Natural killer cell treated with Interleukin-12 subunit alpha and Interleukin-12 subunit beta and Interleukin-15 and Interleukin-18, amount 100 ng/mL, for 72 hours (primary cell): ENCODE results near the gene TMEM131. TPM values are rescaled to one million over a fixed set of nuclear protein-coding genes. Genes with fewer than 3 reads are reported as not detected.
"Not testable (repeated sequence)": the region's sequence is repeated elsewhere in the genome, so short reads cannot be mapped to it uniquely, and the experiment has no call there.

Experiments used
- ATAC-seq, 2 donors: fragments of 150-1000 bp; cut with Tn5 transposase in 1 of 2; sonication (Bioruptor Pico), chemical (Tn5 transposase) in 1 of 2; 2 replicates each; pipeline ENCODE4 v1.10.0; 2021
- DNase-seq: peaks from one replicate; pipeline ENCODE4 v3.0.0; 2022; ENCODE audit warnings: low spot score
- H3K27ac Mint-ChIP-seq, 2 donors: 1 replicate in 1 of 2; 2 replicates in 1 of 2; pipeline ENCODE4 v1.8.0; 2022; ENCODE audit warnings: mixed read lengths in 2 of 2, mild to moderate bottlenecking in 1 of 2, moderate library complexity in 1 of 2
- H3K27me3 Mint-ChIP-seq, 2 donors: 1 replicate in 1 of 2; 2 replicates in 1 of 2; pipeline ENCODE4 v1.8.0; 2022; ENCODE audit warnings: mixed read lengths in 2 of 2
- H3K36me3 Mint-ChIP-seq: one replicate; pipeline ENCODE4 v1.8.0; 2022; ENCODE audit warnings: mixed read lengths
- H3K4me1 Mint-ChIP-seq, 2 donors: 1 replicate in 1 of 2; 2 replicates in 1 of 2; pipeline ENCODE4 v1.8.0; 2022; ENCODE audit warnings: low read depth in 2 of 2, mixed read lengths in 2 of 2, mild to moderate bottlenecking in 1 of 2
- H3K4me3 Mint-ChIP-seq: one replicate; pipeline ENCODE4 v1.8.0; 2022; ENCODE audit warnings: mixed read lengths
- H3K9me3 Mint-ChIP-seq: 2 replicates; pipeline ENCODE4 v1.8.0; 2022; ENCODE audit warnings: mixed read lengths
- total RNA-seq, 2 donors: library from RNA; stranded (reverse); gene quantifications; one replicate each; pipeline ENCODE4 v1.2.3, GENCODE V29; 2022

The TMEM131 gene
- total RNA-seq, 2 donors from 2014 or later, result 44.6 to 47.3 TPM

DNA sequence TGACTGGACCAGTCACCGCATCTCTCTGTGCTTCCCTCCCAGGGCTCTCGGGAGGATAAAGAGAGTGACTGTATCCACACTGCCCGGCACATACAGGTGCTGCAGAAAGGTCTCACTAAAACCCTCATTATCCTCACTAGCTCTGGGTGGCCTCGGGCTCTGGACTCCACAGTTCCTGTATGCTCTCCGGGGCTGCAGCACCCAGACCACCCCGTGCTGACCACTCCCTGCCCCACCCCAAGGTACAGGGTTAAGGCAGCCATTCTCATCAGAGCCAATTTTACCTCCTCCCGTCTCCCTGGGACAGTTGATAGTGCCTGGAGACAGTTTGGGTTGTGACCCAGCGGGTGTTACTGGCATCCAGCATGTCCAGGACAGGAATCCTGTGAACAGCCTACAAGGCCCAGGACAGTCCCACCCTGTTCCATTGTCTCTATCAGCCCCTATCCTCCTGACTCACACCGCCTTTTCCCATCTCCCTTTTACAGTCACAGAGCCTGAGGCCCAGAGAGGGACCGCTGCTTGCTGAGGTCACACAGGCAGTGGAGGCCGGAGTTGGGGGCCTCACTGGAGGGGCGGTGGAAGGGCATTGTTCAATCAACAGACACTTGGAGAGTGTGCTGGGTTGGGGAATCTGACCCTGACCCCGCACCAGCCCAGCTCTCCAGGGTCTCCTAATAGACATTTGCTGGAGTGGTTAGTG lies 280.6 kb downstream of the TMEM131 start:
- Mint-ChIP-seq H3K27me3 (no peaks in the 10 kb centered on the region), H3K4me3 (peak overlapping the region; percentile 87), H3K27ac (peak overlapping the region; percentile 98 to 99), H3K4me1 (peaks cover 73 to 80% of the 10 kb centered on the region in 2 donors), H3K9me3 (no peaks in the 10 kb centered on the region), H3K36me3 (no peaks in the 10 kb centered on the region)
- ATAC-seq (no peak), DNase-seq (no peak)

DNA sequence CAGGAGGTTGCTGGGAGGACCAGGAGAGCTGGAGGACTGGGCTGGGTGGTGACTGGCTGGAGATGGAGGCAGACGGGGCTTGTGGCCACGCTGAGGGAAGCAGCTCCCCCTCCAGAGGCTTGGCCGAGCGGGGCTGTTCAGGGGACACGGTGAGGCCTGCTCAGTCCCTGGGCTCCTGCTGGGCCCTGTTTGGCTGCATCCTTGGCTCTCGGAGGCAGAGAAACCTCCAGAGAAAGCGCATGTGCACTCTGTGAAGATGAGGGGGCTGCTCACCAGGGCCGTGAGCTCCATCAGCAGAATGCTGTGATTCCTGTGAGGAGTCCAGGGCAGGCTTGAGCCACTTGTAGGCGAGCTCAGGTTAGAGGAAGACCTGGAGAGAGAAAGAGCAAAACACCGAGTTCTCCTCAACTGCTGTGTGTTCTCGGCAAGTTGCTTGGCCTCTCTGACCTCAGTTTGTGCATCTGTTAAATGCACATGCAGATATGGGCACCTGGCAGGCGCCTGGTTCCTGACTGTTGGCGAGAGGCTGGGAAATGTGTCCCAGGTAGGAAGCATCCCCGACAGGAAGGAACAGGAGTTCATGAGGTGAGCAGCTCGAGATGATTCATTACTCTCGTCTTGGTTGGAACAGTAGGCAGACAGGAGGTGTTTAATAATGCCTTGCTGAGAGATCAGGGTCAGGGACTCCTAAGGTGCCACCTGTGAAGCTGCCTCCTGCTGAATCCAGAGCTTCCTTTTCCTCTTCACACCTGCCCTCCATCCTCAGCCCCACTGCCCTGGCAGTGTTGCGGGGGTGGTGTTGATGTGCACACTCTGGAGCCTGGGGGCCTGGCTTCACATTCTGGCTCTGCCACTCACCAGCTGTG lies 281.4 kb downstream of the TMEM131 start:
- DNase-seq, result no peak
- ATAC-seq, result peak; percentile 11 to 19

DNA sequence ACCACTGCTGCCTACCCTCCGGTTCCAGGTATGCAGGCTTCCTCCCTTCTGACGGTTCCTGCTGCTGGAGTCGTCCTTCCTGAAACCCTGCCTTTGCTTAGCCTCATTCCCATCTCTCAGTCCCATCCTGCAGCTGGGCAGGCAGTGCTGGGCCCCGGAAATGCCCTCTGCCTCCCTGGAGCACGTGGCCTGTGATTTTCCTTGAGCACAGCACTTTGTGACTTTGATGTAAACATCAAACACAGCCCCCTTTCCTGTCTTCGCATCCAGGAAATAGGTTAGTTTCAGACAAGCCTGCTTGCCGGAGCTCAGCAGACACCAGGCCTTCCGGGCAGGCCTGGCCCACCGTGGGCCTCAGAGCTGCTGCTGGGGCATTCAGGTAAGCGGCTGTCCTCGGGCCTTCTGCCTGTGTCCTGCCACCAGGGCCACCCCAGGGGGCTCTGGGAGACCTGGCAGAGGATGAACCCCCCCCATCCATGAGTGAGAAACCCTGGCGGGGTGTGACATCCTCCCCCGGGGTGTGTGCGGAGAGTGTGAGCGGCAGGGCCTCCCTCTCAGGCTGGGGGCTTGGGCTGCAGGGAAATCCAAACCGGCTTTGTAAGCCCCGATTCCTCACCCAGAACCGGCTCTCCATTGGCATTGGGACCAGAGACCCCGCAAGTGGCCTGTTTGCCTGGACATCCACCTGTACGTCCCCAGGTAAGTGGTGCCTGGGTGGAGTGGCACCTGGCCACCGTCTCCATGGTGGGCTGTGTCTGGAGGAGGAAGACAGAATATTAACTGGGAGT lies 282.3 kb downstream of the TMEM131 start, which contains the start of gene ZAP70:
Gene ZAP70, plus strand, starts transcription at position 281 of the 788 bp plus-strand sequence. CDS start 10,461 bp downstream, outside the sequence.
- H3K4me3 Mint-ChIP-seq, result peak within 1 kb of the TSS; percentile 87
- H3K9me3 Mint-ChIP-seq, result no peaks in the 10 kb centered on the region
- peak within 1 kb of the TSS; percentile 98 to 99 for H3K27ac Mint-ChIP-seq
- H3K4me1 Mint-ChIP-seq, result peaks cover 63 to 69% of the 10 kb centered on the region in 2 donors
- H3K27me3 Mint-ChIP-seq, result no peaks in the 10 kb centered on the region
- H3K36me3 Mint-ChIP-seq, result no peaks in the 10 kb centered on the region
- DNase-seq (peak; percentile 81), ATAC-seq (peak; percentile 73 to 74)

More for the DNA sequence above, 281.4 kb downstream of the TMEM131 start:
- Mint-ChIP-seq H3K36me3 (no peaks in the 10 kb centered on the region), H3K4me3 (peak overlapping the region; percentile 87), H3K9me3 (no peaks in the 10 kb centered on the region), H3K27me3 (no peaks in the 10 kb centered on the region), H3K27ac (peak overlapping the region; percentile 98 to 99), H3K4me1 (peaks cover 71 to 77% of the 10 kb centered on the region in 2 donors)

DNA sequence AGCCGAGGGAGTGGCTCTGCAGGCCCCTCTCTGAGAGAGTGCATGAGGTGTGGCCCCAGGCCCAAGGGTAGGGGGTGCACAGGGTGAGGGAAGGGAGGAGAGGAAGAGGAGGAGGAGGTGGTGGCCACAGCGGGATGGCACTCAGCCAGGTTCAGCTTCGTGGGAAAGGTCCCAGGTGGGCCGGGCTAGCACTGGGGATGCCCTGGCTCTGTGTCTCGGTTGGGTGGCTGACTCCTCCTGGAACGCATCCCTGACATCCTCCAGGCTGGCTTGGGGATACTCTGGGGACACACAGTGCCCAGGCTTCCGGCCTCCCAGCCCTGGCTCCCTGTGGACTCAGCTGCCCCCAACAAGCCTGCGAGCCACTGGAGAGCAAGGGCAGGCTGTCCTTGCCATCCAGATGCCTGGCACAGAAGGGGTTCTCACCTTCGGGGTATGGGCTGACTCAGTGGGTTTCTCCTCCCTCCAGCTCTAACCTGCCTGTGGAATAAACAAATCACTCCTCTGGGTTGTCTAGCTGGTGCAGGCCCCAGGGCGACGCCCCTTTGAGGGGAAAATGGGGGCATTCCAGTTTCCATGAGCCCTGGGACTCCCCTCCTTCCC lies 283.0 kb downstream of the TMEM131 start:
- no peaks in the 10 kb centered on the region for H3K36me3 Mint-ChIP-seq

DNA sequence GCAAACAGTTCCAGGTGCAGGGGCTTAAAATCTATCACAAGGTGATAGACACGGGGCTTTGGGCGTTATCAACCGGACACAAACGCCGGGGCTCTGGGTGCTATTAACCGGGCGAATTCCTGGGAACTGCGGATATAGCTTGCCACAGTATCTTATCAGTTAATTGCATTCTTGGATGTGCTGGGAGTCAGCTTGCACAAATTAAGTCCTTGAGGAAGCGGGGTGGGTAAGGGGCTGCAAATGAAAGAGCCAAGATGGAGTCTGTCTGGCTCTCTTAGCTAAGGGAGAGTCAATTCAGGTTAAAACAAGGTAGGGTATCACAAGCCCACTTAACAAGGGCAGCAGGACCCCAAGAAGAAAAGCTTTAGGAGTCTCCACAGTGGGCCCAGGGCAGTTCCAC lies 283.6 kb downstream of the TMEM131 start:
- H3K4me3 Mint-ChIP-seq, result peak overlapping the region; percentile 61
- ATAC-seq, H3K27me3 Mint-ChIP-seq: not testable (repeated sequence)

More for the DNA sequence above, 283.0 kb downstream of the TMEM131 start:
- H3K27ac Mint-ChIP-seq, result peak overlapping the region; percentile 98 to 99
- no peaks in the 10 kb centered on the region for H3K9me3 Mint-ChIP-seq
- H3K27me3 Mint-ChIP-seq, result no peaks in the 10 kb centered on the region
- ATAC-seq (peak in 1 of 2 donors; percentile 4), DNase-seq (no peak)
- H3K4me1 Mint-ChIP-seq, result peaks cover 60 to 65% of the 10 kb centered on the region in 2 donors
- peak overlapping the region; percentile 87 for H3K4me3 Mint-ChIP-seq

DNA sequence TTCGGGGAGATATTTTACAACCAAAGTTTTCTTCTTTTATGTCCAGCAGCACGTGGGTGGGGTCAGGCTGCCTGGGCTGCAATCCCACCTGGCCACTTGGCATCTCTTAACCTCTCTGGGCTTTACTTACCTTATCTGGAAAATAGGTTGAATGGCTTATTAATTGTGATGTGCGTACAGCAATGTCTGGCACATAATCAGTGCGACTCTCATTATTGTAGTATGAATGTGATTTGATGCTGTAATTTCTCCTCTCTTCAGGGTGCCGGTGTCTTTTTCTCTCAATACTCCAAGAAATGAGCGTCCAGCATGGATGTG lies 284.4 kb downstream of the TMEM131 start:
- H3K27me3 Mint-ChIP-seq, result no peaks in the 10 kb centered on the region
- no peak overlapping the region for H3K4me3 Mint-ChIP-seq
- no peak for ATAC-seq
- H3K9me3 Mint-ChIP-seq, result no peaks in the 10 kb centered on the region
- no peak for DNase-seq
- H3K36me3 Mint-ChIP-seq, result no peaks in the 10 kb centered on the region
- H3K4me1 Mint-ChIP-seq, result peaks cover 47 to 53% of the 10 kb centered on the region in 2 donors
- peak overlapping the region; percentile 98 to 99 for H3K27ac Mint-ChIP-seq

More for the DNA sequence above, 283.6 kb downstream of the TMEM131 start:
- not testable (repeated sequence) for H3K36me3 Mint-ChIP-seq, DNase-seq, H3K9me3 Mint-ChIP-seq
- Mint-ChIP-seq H3K27ac (peak overlapping the region; percentile 98 to 99), H3K4me1 (peaks cover 55 to 60% of the 10 kb centered on the region in 2 donors)

DNA sequence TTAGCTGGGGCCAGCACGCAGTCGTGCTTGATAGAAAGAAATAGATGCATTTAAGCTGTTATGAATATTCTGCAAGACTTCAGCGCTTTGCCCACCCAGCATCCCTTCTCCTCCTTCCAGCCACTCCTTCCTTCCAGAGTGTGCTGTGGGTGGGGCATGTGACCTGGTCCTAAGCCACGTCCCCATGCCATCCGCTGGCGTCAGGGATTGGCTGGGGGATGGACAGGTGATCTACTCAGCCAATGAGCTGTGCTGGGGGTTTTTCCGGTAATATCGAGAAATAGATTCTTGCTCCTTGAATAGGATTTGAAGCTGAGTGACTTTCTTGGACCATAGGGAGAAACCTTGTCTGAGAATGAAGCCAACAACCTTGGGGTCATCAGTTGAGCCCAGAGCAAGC lies 287.1 kb downstream of the TMEM131 start:
- Mint-ChIP-seq H3K36me3 (no peaks in the 10 kb centered on the region), H3K4me3 (no peak overlapping the region), H3K27ac (no peak overlapping the region), H3K27me3 (no peaks in the 10 kb centered on the region), H3K9me3 (no peaks in the 10 kb centered on the region), H3K4me1 (peaks cover 27 to 28% of the 10 kb centered on the region in 2 donors)
- DNase-seq (no peak), ATAC-seq (no peak)

DNA sequence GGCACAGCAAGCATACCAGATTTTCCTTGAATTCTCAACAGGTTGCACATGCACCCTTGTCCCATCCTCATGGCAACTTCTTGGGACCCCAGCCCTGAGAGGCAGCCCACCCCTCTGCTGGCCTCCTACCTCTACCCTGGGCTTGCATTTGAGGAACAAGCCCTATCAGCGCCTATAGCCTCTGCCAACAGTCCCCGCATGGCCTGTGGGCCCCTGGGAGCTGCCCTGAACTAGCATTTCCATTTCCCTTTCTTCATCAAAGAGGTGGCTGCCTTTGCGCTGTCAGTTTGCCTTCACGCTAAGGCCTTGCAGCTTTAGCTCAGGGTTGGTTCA lies 287.7 kb downstream of the TMEM131 start:
- Mint-ChIP-seq H3K36me3 (no peaks in the 10 kb centered on the region), H3K4me1 (peaks cover 21 to 22% of the 10 kb centered on the region in 2 donors), H3K4me3 (no peak overlapping the region), H3K9me3 (no peaks in the 10 kb centered on the region), H3K27me3 (no peaks in the 10 kb centered on the region), H3K27ac (no peak overlapping the region)
- ATAC-seq (no peak), DNase-seq (no peak)

DNA sequence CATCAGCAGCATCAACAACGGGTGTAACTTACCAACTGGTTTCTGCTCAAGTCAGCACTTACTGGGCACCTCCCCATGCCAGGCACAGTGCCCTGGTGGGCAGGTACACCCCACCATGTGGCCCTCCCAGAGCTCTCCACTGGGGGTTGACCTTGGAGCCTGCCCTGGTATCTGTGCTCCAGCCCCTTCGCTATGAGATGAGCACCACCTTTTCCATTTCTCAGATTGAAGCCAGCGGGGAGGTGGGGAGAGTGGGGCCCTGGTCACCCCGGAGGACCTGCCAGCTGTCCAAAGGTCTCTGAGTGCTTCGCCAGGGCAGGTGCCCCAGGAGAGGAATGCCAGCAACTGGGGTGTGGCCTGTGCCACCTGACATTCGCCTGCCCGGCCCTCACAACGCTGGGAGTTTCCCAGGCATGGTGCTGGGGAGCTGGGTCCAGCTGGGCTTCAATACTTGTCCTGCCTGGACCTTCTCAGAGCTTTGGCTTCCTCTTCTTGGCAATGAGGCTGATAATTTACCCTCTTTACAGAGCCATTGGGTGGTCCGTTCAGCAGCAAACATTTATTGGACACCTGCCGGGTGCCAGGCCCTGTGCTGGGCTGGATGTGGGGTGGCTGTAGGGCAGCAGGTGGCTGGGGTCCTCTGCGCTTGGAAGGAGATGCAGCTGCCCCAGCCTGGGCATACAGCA lies 288.2 kb downstream of the TMEM131 start:
- no peak for DNase-seq
- ATAC-seq, result no peak
- Mint-ChIP-seq H3K9me3 (no peaks in the 10 kb centered on the region), H3K4me3 (no peak overlapping the region), H3K36me3 (no peaks in the 10 kb centered on the region), H3K27me3 (no peaks in the 10 kb centered on the region), H3K4me1 (peaks cover 18 to 20% of the 10 kb centered on the region in 2 donors), H3K27ac (no peak overlapping the region)

DNA sequence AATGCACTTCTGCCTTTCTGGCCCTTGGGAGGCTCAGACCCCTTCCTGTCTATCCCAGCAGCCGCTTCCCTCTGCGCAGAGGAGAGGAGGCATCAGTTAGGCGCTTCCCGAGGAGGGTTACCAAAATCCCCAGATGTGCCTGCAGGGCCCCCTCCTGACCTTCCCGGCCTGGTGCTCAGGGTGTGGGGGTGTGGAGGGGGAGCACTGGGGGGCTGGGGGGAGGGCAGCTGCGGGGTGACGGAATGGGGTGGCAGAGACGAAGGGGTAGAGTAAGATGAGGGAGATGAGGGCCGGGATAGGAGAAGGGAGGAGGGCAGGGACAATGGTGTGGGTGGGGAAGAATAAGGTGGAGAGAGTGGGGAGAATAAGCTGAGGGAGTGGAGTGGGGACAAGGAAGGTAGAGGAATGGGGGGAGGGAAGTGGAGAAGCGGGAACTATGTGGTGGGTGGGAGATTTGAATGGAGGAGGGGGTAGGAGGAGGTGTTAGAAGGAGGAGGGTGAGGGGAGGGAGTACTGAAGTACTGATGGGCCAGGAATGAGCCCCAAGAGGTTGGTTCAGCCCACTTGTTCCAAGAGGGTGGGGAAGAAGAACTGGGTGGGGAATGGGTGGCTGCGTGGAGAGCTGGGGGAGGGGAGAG lies 288.9 kb downstream of the TMEM131 start:
- no peaks in the 10 kb centered on the region for H3K9me3 Mint-ChIP-seq
- H3K27me3 Mint-ChIP-seq, result no peaks in the 10 kb centered on the region
- H3K4me3 Mint-ChIP-seq, result no peak overlapping the region
- ATAC-seq (no peak), DNase-seq (no peak)
- peaks cover 13 to 14% of the 10 kb centered on the region in 2 donors for H3K4me1 Mint-ChIP-seq
- no peak overlapping the region for H3K27ac Mint-ChIP-seq
- no peaks in the 10 kb centered on the region for H3K36me3 Mint-ChIP-seq
